ENCODE data around the gene RUBCNL. TPM values are rescaled to one million over a fixed set of nuclear protein-coding genes. Genes with fewer than 3 reads are reported as not detected.

RUBCNL gene
- total RNA-seq, 1 experiment from 2014 or later: 1.9 TPM

GRCh38 chr13:46402178-46402577, 15.1 kb upstream of the RUBCNL start:
- H3K27me3 Mint-ChIP-seq (ENCODE audit: low read depth): peaks cover 3% of the 10 kb centered on the region; the same call in 1 of the 2 replicates

More at GRCh38 chr13:46402178-46402577, 15.1 kb upstream of the RUBCNL start:
- Mint-ChIP-seq H3K4me3 (no peak overlapping the region), H3K36me3 (peaks cover 13% of the 10 kb centered on the region), H3K4me1 (peaks cover 7% of the 10 kb centered on the region; the same call in 1 of the 2 replicates), H3K27ac (no peak overlapping the region), H3K9me3 (peaks cover 22% of the 10 kb centered on the region)
- TF ChIP-seq ESRRA (CRISPR knock-in tag; IDR thresholded peaks at IDR 0.05; ENCODE audit: borderline replicate concordance): no peak
- TF ChIP-seq, protein P1, sequence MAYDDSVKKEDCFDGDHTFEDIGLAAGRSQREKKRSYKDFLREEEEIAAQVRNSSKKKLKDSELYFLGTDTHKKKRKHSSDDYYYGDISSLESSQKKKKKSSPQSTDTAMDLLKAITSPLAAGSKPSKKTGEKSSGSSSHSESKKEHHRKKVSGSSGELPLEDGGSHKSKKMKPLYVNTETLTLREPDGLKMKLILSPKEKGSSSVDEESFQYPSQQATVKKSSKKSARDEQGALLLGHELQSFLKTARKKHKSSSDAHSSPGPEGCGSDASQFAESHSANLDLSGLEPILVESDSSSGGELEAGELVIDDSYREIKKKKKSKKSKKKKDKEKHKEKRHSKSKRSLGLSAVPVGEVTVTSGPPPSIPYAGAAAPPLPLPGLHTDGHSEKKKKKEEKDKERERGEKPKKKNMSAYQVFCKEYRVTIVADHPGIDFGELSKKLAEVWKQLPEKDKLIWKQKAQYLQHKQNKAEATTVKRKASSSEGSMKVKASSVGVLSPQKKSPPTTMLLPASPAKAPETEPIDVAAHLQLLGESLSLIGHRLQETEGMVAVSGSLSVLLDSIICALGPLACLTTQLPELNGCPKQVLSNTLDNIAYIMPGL (CRISPR knock-in tag; IDR thresholded peaks at IDR 0.05): no peak
- TF ChIP-seq IRF1 (CRISPR knock-in tag; IDR thresholded peaks at IDR 0.05): no peak
- TF ChIP-seq, protein P2, sequence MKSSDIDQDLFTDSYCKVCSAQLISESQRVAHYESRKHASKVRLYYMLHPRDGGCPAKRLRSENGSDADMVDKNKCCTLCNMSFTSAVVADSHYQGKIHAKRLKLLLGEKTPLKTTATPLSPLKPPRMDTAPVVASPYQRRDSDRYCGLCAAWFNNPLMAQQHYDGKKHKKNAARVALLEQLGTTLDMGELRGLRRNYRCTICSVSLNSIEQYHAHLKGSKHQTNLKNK (CRISPR knock-in tag; IDR thresholded peaks at IDR 0.05): no peak
- no peak for TF ChIP-seq NR1H2 (CRISPR knock-in tag; IDR thresholded peaks at IDR 0.05)
- TF ChIP-seq ZNF219 (CRISPR knock-in tag; IDR thresholded peaks at IDR 0.05; ENCODE audit: borderline replicate concordance): no peak
- TF ChIP-seq AFF4 (CRISPR knock-in tag; IDR thresholded peaks at IDR 0.05; ENCODE audit: borderline replicate concordance): no peak
- TF ChIP-seq GRHL2 (CRISPR knock-in tag; IDR thresholded peaks at IDR 0.05; ENCODE audit: insufficient replicate concordance, severe bottlenecking): no peak
- TF ChIP-seq, protein P3, sequence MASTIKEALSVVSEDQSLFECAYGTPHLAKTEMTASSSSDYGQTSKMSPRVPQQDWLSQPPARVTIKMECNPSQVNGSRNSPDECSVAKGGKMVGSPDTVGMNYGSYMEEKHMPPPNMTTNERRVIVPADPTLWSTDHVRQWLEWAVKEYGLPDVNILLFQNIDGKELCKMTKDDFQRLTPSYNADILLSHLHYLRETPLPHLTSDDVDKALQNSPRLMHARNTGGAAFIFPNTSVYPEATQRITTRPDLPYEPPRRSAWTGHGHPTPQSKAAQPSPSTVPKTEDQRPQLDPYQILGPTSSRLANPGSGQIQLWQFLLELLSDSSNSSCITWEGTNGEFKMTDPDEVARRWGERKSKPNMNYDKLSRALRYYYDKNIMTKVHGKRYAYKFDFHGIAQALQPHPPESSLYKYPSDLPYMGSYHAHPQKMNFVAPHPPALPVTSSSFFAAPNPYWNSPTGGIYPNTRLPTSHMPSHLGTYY (CRISPR knock-in tag; IDR thresholded peaks at IDR 0.05): no peak
- no peak for TF ChIP-seq ETV6 (CRISPR knock-in tag; IDR thresholded peaks at IDR 0.05)
- no peak for TF ChIP-seq MYBL2 (CRISPR knock-in tag; IDR thresholded peaks at IDR 0.05)
- TF ChIP-seq SOX15 (CRISPR knock-in tag; IDR thresholded peaks at IDR 0.05): no peak
- TF ChIP-seq TEAD4 (CRISPR knock-in tag; IDR thresholded peaks at IDR 0.05): no peak
- no peak for TF ChIP-seq PRRX2 (CRISPR knock-in tag; IDR thresholded peaks at IDR 0.05)
- TF ChIP-seq KAT7 (CRISPR knock-in tag; IDR thresholded peaks at IDR 0.05; ENCODE audit: borderline replicate concordance): no peak
- TF ChIP-seq, protein P4, sequence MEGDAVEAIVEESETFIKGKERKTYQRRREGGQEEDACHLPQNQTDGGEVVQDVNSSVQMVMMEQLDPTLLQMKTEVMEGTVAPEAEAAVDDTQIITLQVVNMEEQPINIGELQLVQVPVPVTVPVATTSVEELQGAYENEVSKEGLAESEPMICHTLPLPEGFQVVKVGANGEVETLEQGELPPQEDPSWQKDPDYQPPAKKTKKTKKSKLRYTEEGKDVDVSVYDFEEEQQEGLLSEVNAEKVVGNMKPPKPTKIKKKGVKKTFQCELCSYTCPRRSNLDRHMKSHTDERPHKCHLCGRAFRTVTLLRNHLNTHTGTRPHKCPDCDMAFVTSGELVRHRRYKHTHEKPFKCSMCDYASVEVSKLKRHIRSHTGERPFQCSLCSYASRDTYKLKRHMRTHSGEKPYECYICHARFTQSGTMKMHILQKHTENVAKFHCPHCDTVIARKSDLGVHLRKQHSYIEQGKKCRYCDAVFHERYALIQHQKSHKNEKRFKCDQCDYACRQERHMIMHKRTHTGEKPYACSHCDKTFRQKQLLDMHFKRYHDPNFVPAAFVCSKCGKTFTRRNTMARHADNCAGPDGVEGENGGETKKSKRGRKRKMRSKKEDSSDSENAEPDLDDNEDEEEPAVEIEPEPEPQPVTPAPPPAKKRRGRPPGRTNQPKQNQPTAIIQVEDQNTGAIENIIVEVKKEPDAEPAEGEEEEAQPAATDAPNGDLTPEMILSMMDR (IDR thresholded peaks at IDR 0.05): no peak
- no peak for TF ChIP-seq SMAD3 (CRISPR knock-in tag; IDR thresholded peaks at IDR 0.05; ENCODE audit: borderline replicate concordance)
- POLR2A ChIA-PET: no interaction called here
- ATAC-seq (no peak), DNase-seq (ENCODE audit: low spot score) (no peak)
- CTCF ChIA-PET: no interaction called here

Measured in WTC11 (cell line).